Endothelial cell of umbilical vein (primary cell): Measurements from ENCODE around the gene EXOC7. TPM values are rescaled to one million over a fixed set of nuclear protein-coding genes. Genes with fewer than 3 reads are reported as not detected.

ENCODE experiments used
- BruUV-seq: library from RNA; stranded (reverse); fragments of 400-500 nt; replicated peaks from 2 replicates; lab custom pipeline; 2021; lab: Mats Ljungman, UMichigan
- CTCF ChIA-PET: fragments of 300-600, 350-600 bp; sonication (Branson Sonifier 250); formaldehyde crosslinking; loops from one replicate; lab custom pipeline; 2021; ENCODE audit warnings: antibody characterized with exemption, inconsistent platforms; lab: Charles Lee
- POLR2A ChIA-PET: fragments of 300-600, 350-600 bp; sonication (Branson Sonifier 250); formaldehyde crosslinking; loops from one replicate; lab custom pipeline; 2021; ENCODE audit warnings: antibody characterized with exemption, inconsistent platforms; lab: Charles Lee
- DNase-seq: peaks from one replicate; pipeline ENCODE4 v3.0.0-alpha.2; 2011; ENCODE audit warnings: low read depth, low spot score
- FAIRE-seq: peaks from 2 replicates; lab custom pipeline; 2011; peaks lifted over from hg19 to GRCh38; lab: Jason Lieb, UNC
- H2AFZ ChIP-seq: 2 replicates; pipeline ENCODE4 v1.6.0; 2012; ENCODE audit warnings: low read depth, low read length, control low read depth, inconsistent platforms
- H3K27ac ChIP-seq: 2 replicates; pipeline ENCODE4 v1.5.1; 2011; ENCODE audit warnings: low read depth, mild to moderate bottlenecking, control low read depth, low read length, moderate library complexity; ENCODE audit not compliant: insufficient read depth
- H3K27me3 ChIP-seq, 2 experiments: 2 replicates each; pipeline versions ENCODE4 v1.6.0 to v1.6.1; 2011; ENCODE audit warnings: low read length in 2 of 2, mixed read lengths in 1 of 2; ENCODE audit not compliant: control insufficient read depth in 2 of 2, insufficient read depth in 2 of 2
- H3K36me3 ChIP-seq, 2 experiments: 2 replicates in 1 of 2; 3 replicates in 1 of 2; pipeline ENCODE4 v1.5.1; 2011; ENCODE audit warnings: low read length in 2 of 2, mild to moderate bottlenecking in 1 of 2, moderate library complexity in 1 of 2; ENCODE audit not compliant: control insufficient read depth in 2 of 2, insufficient read depth in 2 of 2; ENCODE audit errors: extremely low read depth in 1 of 2
- H3K4me1 ChIP-seq: 3 replicates; pipeline ENCODE4 v1.5.1; 2011; ENCODE audit warnings: mild to moderate bottlenecking, low read length; ENCODE audit not compliant: control insufficient read depth, insufficient read depth; ENCODE audit errors: extremely low read depth
- H3K4me2 ChIP-seq: 2 replicates; pipeline ENCODE4 v1.6.1; 2011; ENCODE audit warnings: low read length, control low read depth, mixed read lengths; ENCODE audit not compliant: insufficient read depth
- H3K4me3 ChIP-seq, 3 experiments: fragments of 200-600 bp in 1 of 3; sonication (generic), shearing (Covaris generic) in 1 of 3; replicated peaks in 1 of 3; 2 replicates each; pipeline ENCODE4 v1.5.1; 2011 to 2016; ENCODE audit warnings: control low read depth in 3 of 3, low read length in 3 of 3, mild to moderate bottlenecking in 2 of 3, inconsistent platforms in 1 of 3, low read depth in 1 of 3, moderate library complexity in 1 of 3; ENCODE audit not compliant: insufficient read depth in 1 of 3
- H3K79me2 ChIP-seq: 2 replicates; pipeline ENCODE4 v1.6.0; 2012; ENCODE audit warnings: low read length, inconsistent platforms; ENCODE audit not compliant: control insufficient read depth, insufficient read depth
- H3K9ac ChIP-seq: replicated peaks from 2 replicates; pipeline ENCODE3; 2011; ENCODE audit warnings: low read length, control low read depth; ENCODE audit not compliant: insufficient read depth; ENCODE audit errors: extremely low read depth
- H3K9me1 ChIP-seq: replicated peaks from 3 replicates; pipeline ENCODE4 v1.6.0; 2011; ENCODE audit warnings: mild to moderate bottlenecking, low read length; ENCODE audit not compliant: control insufficient read depth, insufficient read depth; ENCODE audit errors: extremely low read depth
- H3K9me3 ChIP-seq: replicated peaks from 2 replicates; pipeline ENCODE4 v1.5.1; 2012; ENCODE audit warnings: low read length, inconsistent platforms; ENCODE audit not compliant: control insufficient read depth, insufficient read depth
- H4K20me1 ChIP-seq: replicated peaks from 2 replicates; pipeline ENCODE3; 2011; ENCODE audit warnings: mild to moderate bottlenecking, low read length; ENCODE audit not compliant: control insufficient read depth, insufficient read depth; ENCODE audit errors: extremely low read depth
- FOS ChIP-seq: IDR thresholded peaks from 2 replicates; pipeline ENCODE4 v1.6.1; 2011; ENCODE audit warnings: mild to moderate bottlenecking, low read length, moderate library complexity, borderline replicate concordance; ENCODE audit not compliant: insufficient read depth
- GATA2 ChIP-seq: IDR thresholded peaks from 2 replicates; pipeline ENCODE4 v1.7.0; 2011; ENCODE audit warnings: low read depth, mild to moderate bottlenecking, moderate library complexity, mixed read lengths, low read length; ENCODE audit not compliant: insufficient read length, insufficient read depth
- JUN ChIP-seq: IDR thresholded peaks from 2 replicates; pipeline ENCODE4 v1.6.1; 2011; ENCODE audit warnings: borderline replicate concordance, low read depth; ENCODE audit not compliant: insufficient read length, insufficient read depth
- MAX ChIP-seq: IDR thresholded peaks from 2 replicates; pipeline ENCODE4 v1.6.1; 2011; ENCODE audit not compliant: insufficient read depth, insufficient read length
- MYC ChIP-seq: IDR thresholded peaks from one replicate; pipeline ENCODE4 v1.6.1; 2011; ENCODE audit warnings: mild to moderate bottlenecking, low read depth, low read length
- POLR2A ChIP-seq: IDR thresholded peaks from 2 replicates; pipeline ENCODE4 v1.6.1; 2012; ENCODE audit warnings: low read depth, mild to moderate bottlenecking, control low read depth, low read length
- POLR2AphosphoS5 ChIP-seq: IDR thresholded peaks from 2 replicates; pipeline ENCODE4 v1.6.1; 2012; ENCODE audit warnings: low read depth, mild to moderate bottlenecking, control low read depth, low read length, moderate library complexity; ENCODE audit not compliant: insufficient read depth
- dilution Hi-C: fragments of 300-500 bp; cut with MboI; formaldehyde crosslinking; loops from one replicate; pipeline ENCODE4 v1.15.0; 2019; ENCODE audit warnings: low sequenced_read_pairs; ENCODE audit not compliant: extremely low pct_ligation_motif_present
- intact Hi-C: fragments of 100-400 bp; cut with micrococcal nuclease; formaldehyde crosslinking; loops from one replicate; pipeline ENCODE4 v1.10.0; 2022
- polyA plus RNA-seq, 4 experiments: library from polyadenylated mRNA; depleted of rRNA in 3 of 4; stranded (reverse) in 3 of 4; unstranded in 1 of 4; fragments of >200 nt; gene quantifications; 2 replicates each; pipeline versions ENCODE4 v1.2.1 to v1.2.3, GENCODE V29; 2011 to 2012; ENCODE audit warnings: missing spikeins in 1 of 4
- total RNA-seq: library from RNA; stranded (reverse); gene quantifications from 2 replicates; pipeline ENCODE4 v1.2.3, GENCODE V29; 2021
- TF ChIP-seq, protein P1 (sequence below), 2 donors: IDR thresholded peaks; 1 replicate in 1 of 2; 2 replicates in 1 of 2; pipeline ENCODE4 v1.5.1; 2011; ENCODE audit warnings: low read length in 2 of 2, mild to moderate bottlenecking in 2 of 2, moderate library complexity in 2 of 2, control low read depth in 1 of 2, inconsistent platforms in 1 of 2, low read depth in 1 of 2; ENCODE audit not compliant: insufficient read depth in 1 of 2; ENCODE audit errors: extremely low read depth in 1 of 2

The EXOC7 gene
- total and polyA plus RNA-seq, 2 donors (not counting 3 experiments of a cell fraction or from before 2014, with no cell fraction given) = 91.5 to 137 TPM

DNA sequence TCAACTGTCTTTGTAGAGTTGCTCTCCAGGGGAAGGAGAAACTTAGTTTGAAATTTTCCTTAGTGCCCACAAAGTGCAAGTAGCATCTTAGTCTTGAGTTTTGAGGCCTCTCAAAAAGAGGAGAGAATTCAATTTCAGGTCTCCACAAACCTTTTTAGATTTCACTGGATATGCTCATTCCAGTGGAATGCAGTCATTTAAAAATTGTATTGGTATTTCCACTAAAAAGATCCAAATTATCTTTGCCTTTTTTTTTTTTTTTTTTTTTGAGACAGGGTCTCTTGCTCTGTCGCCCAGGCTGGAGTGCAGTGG lies 44.4 kb upstream of the EXOC7 start:
- no peak for TF ChIP-seq FOS
- no peak for TF ChIP-seq MAX
- no peak for TF ChIP-seq MYC
- H3K9me1 ChIP-seq = no peaks in the 10 kb centered on the region
- H2AFZ ChIP-seq = no peak overlapping the region
- H4K20me1 ChIP-seq = no peaks in the 10 kb centered on the region
- no peak overlapping the region for H3K4me2 ChIP-seq
- H3K27me3 ChIP-seq = peaks cover 0 to 2% of the 10 kb centered on the region in 2 experiments
- no peaks in the 10 kb centered on the region for H3K9me3 ChIP-seq
- no peaks in the 10 kb centered on the region for H3K79me2 ChIP-seq
- POLR2A ChIA-PET = no interaction called here
- H3K4me3 ChIP-seq = no peak overlapping the region
- no peaks in the 10 kb centered on the region for H3K36me3 ChIP-seq
- no peak overlapping the region for H3K27ac ChIP-seq
- H3K4me1 ChIP-seq = peaks cover 15% of the 10 kb centered on the region
- dilution Hi-C loops (no loop called here), intact Hi-C loops (no loop called here)
- no peak for FAIRE-seq
- H3K9ac ChIP-seq = no peak overlapping the region
- CTCF ChIA-PET = interaction anchor here (1.1 kb wide), 1 partner anchor 26 kb away, joined by 3 read pairs; no protein-coding TSS in a partner anchor
- no peak for DNase-seq
- no TSS peak for BruUV-seq

- intact Hi-C loops = loop anchor here (1.0 kb wide), 1 partner anchor 26 kb away; no protein-coding TSS in a partner anchor
- peak; percentile 84 for FAIRE-seq
Measured at GRCh38 chr17:76147211-76148014, 43.8 kb upstream of the EXOC7 start.

More at GRCh38 chr17:76147211-76148014, 43.8 kb upstream of the EXOC7 start:
- dilution Hi-C loops = no loop called here
- no peak overlapping the region for H3K9ac ChIP-seq
- ChIA-PET CTCF (interaction anchor here (1.1 to 1.5 kb wide), 2 partner anchors 26 to 34 kb away, joined by 4 to 5 read pairs; no protein-coding TSS in a partner anchor), POLR2A (no interaction called here)
- no peaks in the 10 kb centered on the region for H4K20me1 ChIP-seq
- H3K4me3 ChIP-seq = no peak overlapping the region
- H3K79me2 ChIP-seq = no peaks in the 10 kb centered on the region
- peak; percentile 27 for DNase-seq
- H3K27me3 ChIP-seq = peaks cover 0 to 2% of the 10 kb centered on the region in 2 experiments
- H3K9me1 ChIP-seq = no peaks in the 10 kb centered on the region
- peaks cover 15% of the 10 kb centered on the region for H3K4me1 ChIP-seq
- H3K27ac ChIP-seq = no peak overlapping the region
- no peaks in the 10 kb centered on the region for H3K36me3 ChIP-seq
- no peak overlapping the region for H2AFZ ChIP-seq
- TF ChIP-seq POLR2A (no peak), POLR2AphosphoS5 (no peak), MAX (no peak), FOS (no peak), GATA2 (no peak), JUN (no peak)
- TF ChIP-seq, protein P1, sequence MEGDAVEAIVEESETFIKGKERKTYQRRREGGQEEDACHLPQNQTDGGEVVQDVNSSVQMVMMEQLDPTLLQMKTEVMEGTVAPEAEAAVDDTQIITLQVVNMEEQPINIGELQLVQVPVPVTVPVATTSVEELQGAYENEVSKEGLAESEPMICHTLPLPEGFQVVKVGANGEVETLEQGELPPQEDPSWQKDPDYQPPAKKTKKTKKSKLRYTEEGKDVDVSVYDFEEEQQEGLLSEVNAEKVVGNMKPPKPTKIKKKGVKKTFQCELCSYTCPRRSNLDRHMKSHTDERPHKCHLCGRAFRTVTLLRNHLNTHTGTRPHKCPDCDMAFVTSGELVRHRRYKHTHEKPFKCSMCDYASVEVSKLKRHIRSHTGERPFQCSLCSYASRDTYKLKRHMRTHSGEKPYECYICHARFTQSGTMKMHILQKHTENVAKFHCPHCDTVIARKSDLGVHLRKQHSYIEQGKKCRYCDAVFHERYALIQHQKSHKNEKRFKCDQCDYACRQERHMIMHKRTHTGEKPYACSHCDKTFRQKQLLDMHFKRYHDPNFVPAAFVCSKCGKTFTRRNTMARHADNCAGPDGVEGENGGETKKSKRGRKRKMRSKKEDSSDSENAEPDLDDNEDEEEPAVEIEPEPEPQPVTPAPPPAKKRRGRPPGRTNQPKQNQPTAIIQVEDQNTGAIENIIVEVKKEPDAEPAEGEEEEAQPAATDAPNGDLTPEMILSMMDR (IDR thresholded peaks at IDR 0.05; ENCODE audit: extremely low read depth in 1 of 2, insufficient read depth in 1 of 2, low read depth in 1 of 2, low read length in 2 of 2) = peak; percentile 24 to 43
- no TSS peak for BruUV-seq
- H3K9me3 ChIP-seq = no peaks in the 10 kb centered on the region
- no peak overlapping the region for H3K4me2 ChIP-seq
